K562 (cell line): Measurements from ENCODE around the gene UMAD1. TPM values are rescaled to one million over a fixed set of nuclear protein-coding genes. Genes with fewer than 3 reads are reported as not detected.

Experiments
- ATAC-seq: fragments of 200-7000 bp; cut with Tn5 transposase; 3 replicates; pipeline ENCODE4 v1.9.1; 2020; ENCODE audit warnings: moderate library complexity
- BruUV-seq: library from RNA; stranded (reverse); fragments of 400-500 nt; replicated peaks from 2 replicates; lab custom pipeline; 2021; lab: Mats Ljungman, UMichigan
- CTCF ChIA-PET: fragments of 300-600 bp; formaldehyde crosslinking; extraction: SDS; loops from one replicate; lab custom pipeline; 2021; ENCODE audit warnings: low intra/inter-chr PET ratio; lab: Yijun Ruan, JAX
- POLR2A ChIA-PET: fragments of 300-600, 350-650 bp; sonication (Branson Sonifier 250); formaldehyde crosslinking; extraction: SDS; loops from one replicate; lab custom pipeline; 2021; ENCODE audit warnings: antibody characterized with exemption, inconsistent platforms; lab: Yijun Ruan, JAX
- DNase-seq, 4 experiments: peaks; one replicate each; pipeline versions ENCODE4 v3.0.0 to v3.0.0-alpha.2; 2011 to 2018; ENCODE audit warnings: low spot score in 3 of 4, mixed read lengths in 3 of 4; ENCODE audit errors: extremely low read depth in 1 of 4
- FAIRE-seq: peaks from 2 replicates; lab custom pipeline; 2011; peaks lifted over from hg19 to GRCh38; lab: Jason Lieb, UNC
- H2AFZ ChIP-seq: 2 replicates; pipeline ENCODE4 v1.6.0; 2011; ENCODE audit warnings: low read depth, low read length, control low read depth, inconsistent platforms
- H3K27ac ChIP-seq: fragments of 200-600 bp; 3 replicates; pipeline ENCODE4 v1.8.0; 2011; ENCODE audit warnings: low read depth, mild to moderate bottlenecking, control low read depth, inconsistent platforms, low read length, moderate library complexity, mixed read lengths; ENCODE audit errors: extremely low read depth
- H3K27me3 ChIP-seq, 2 experiments: fragments of 300-600 bp in 1 of 2; 2 replicates in 1 of 2; 3 replicates in 1 of 2; pipeline versions ENCODE4 v1.6.0 to v1.8.0; 2011; ENCODE audit warnings: inconsistent platforms in 2 of 2, low read length in 2 of 2, mild to moderate bottlenecking in 1 of 2, mixed read lengths in 1 of 2, moderate library complexity in 1 of 2; ENCODE audit not compliant: control insufficient read depth in 2 of 2, insufficient read depth in 2 of 2
- H3K36me3 ChIP-seq: fragments of 300-600 bp; 3 replicates; pipeline ENCODE4 v1.8.0; 2011; ENCODE audit warnings: mild to moderate bottlenecking, low read length, inconsistent platforms; ENCODE audit not compliant: control insufficient read depth, insufficient read depth
- H3K4me1 ChIP-seq, 2 experiments: fragments of 200-600 bp in 1 of 2; replicated peaks in 1 of 2; 2 replicates in 1 of 2; 3 replicates in 1 of 2; pipeline versions ENCODE4 v1.5.1 to v1.8.0; 2011; ENCODE audit warnings: inconsistent platforms in 2 of 2, low read length in 2 of 2, mild to moderate bottlenecking in 1 of 2, mixed read lengths in 1 of 2, moderate library complexity in 1 of 2; ENCODE audit not compliant: control insufficient read depth in 2 of 2, insufficient read depth in 2 of 2
- H3K4me2 ChIP-seq: 2 replicates; pipeline ENCODE4 v1.6.1; 2011; ENCODE audit warnings: low read length, control low read depth, inconsistent platforms, mixed read lengths; ENCODE audit not compliant: insufficient read depth
- H3K4me3 ChIP-seq: fragments of 200-600 bp; sonication (generic), shearing (Covaris generic); 2 replicates; pipeline ENCODE4 v1.5.1; 2016; ENCODE audit warnings: control low read depth, inconsistent platforms
- H3K79me2 ChIP-seq: fragments of 200-600 bp; 3 replicates; pipeline ENCODE4 v1.8.0; 2011; ENCODE audit warnings: low read length, inconsistent platforms; ENCODE audit not compliant: control insufficient read depth, insufficient read depth
- H3K9ac ChIP-seq, 2 experiments: 2 replicates each; pipeline versions ENCODE4 v1.6.0 to v1.6.1; 2011; ENCODE audit warnings: low read depth in 2 of 2, low read length in 2 of 2, control low read depth in 1 of 2, inconsistent platforms in 1 of 2, mild to moderate bottlenecking in 1 of 2, mixed read lengths in 1 of 2; ENCODE audit not compliant: insufficient read depth in 1 of 2
- H3K9me1 ChIP-seq: one replicate; pipeline ENCODE4 v1.6.0; 2011; ENCODE audit warnings: inconsistent platforms, mild to moderate bottlenecking, low read length, moderate library complexity; ENCODE audit not compliant: control insufficient read depth, insufficient read depth
- H3K9me3 ChIP-seq: replicated peaks from 2 replicates; pipeline ENCODE4 v1.5.1; 2011; ENCODE audit warnings: low read depth, low read length, inconsistent platforms; ENCODE audit not compliant: control insufficient read depth, insufficient read depth
- H4K20me1 ChIP-seq: replicated peaks from 2 replicates; pipeline ENCODE4 v1.6.1; 2011; ENCODE audit warnings: low read length, inconsistent platforms, mixed read lengths; ENCODE audit not compliant: control insufficient read depth, insufficient read depth
- GATA2 ChIP-seq: sonication (generic); formaldehyde crosslinking; IDR thresholded peaks from 2 replicates; pipeline ENCODE4 v1.4.0; 2020; ENCODE audit warnings: mild to moderate bottlenecking, missing genetic modification reagents
- GTF3C2 ChIP-seq: IDR thresholded peaks from 3 replicates; pipeline ENCODE4 v1.6.1; 2011; ENCODE audit warnings: borderline replicate concordance, mild to moderate bottlenecking, moderate library complexity; ENCODE audit not compliant: insufficient read length; ENCODE audit errors: extremely low read depth
- NFE2L1 ChIP-seq: fragments of 450-650 bp; IDR thresholded peaks from 2 replicates; pipeline ENCODE4 v1.6.1; 2016; ENCODE audit warnings: missing genetic modification characterization, low read depth, mild to moderate bottlenecking, missing compliant biosample characterization, moderate library complexity, borderline replicate concordance
- SAFB ChIP-seq: fragments of 200-400 bp; formaldehyde crosslinking; IDR thresholded peaks from 2 replicates; pipeline ENCODE4 v1.6.1; 2017; ENCODE audit warnings: low read depth, low read length, borderline replicate concordance
- TAF9B ChIP-seq: fragments of 450-650 bp; IDR thresholded peaks from 2 replicates; pipeline ENCODE4 v1.6.1; 2018; ENCODE audit warnings: mild to moderate bottlenecking; ENCODE audit not compliant: partially characterized antibody
- ZBTB49 ChIP-seq: sonication (generic); formaldehyde crosslinking; IDR thresholded peaks from 2 replicates; pipeline ENCODE4 v1.8.0; 2022; ENCODE audit warnings: missing genetic modification reagents, mild to moderate bottlenecking, borderline replicate concordance
- ZNF121 ChIP-seq: sonication (generic); formaldehyde crosslinking; conservative IDR thresholded peaks from 2 replicates; pipeline ENCODE4 v1.8.0; 2022; ENCODE audit warnings: missing genetic modification reagents
- ZNF253 ChIP-seq: fragments of 250-450 bp; sonication (Bioruptor Pico); conservative IDR thresholded peaks from 2 replicates; pipeline ENCODE4 v1.6.1; 2021; ENCODE audit warnings: mild to moderate bottlenecking
- ZNF282 ChIP-seq: sonication (generic); formaldehyde crosslinking; IDR thresholded peaks from 2 replicates; pipeline ENCODE4 v1.8.1; 2023; ENCODE audit warnings: missing genetic modification reagents
- ZNF57 ChIP-seq: fragments of 450-650 bp; formaldehyde crosslinking; IDR thresholded peaks from 2 replicates; pipeline ENCODE4 v1.4.0; 2020; ENCODE audit warnings: mild to moderate bottlenecking, moderate library complexity
- WGBS: fragments of 100-300 bp; shearing (Covaris generic); methylation state at CpG from one replicate; pipeline ENCODE4 v1.1.6; 2016; ENCODE audit warnings: low coverage, mixed read lengths; ENCODE audit not compliant: insufficient coverage; ENCODE audit errors: missing lambda C conversion rate; 5-methylcytosine and 5-hydroxymethylcytosine counted together
- in situ Hi-C: fragments of 300-500 bp; cut with MboI; formaldehyde crosslinking; loops from 4 replicates; pipeline ENCODE4 v1.15.0; 2018; ENCODE audit warnings: inconsistent platforms, mixed read lengths
- intact Hi-C: fragments of 100-400 bp; cut with micrococcal nuclease; formaldehyde crosslinking; loops from 2 replicates; pipeline ENCODE4 v1.14.2; 2022
- polyA plus RNA-seq, 8 experiments: library from polyadenylated mRNA; depleted of rRNA in 4 of 8; stranded (reverse) in 5 of 8; unstranded in 3 of 8; fragments of >200 nt; fragmentation: Nextera tagmentation in 2 of 8; fragmentation: Illumina TruSeq in 1 of 8; extraction: Ambion mirVana in 2 of 8; extraction: Trizol in 1 of 8; gene quantifications; 2 replicates each; pipeline versions ENCODE4 v1.2.1 to v1.2.3, GENCODE V29; 2011 to 2014; ENCODE audit warnings: inconsistent platforms in 1 of 8, missing spikeins in 1 of 8
- total RNA-seq, 7 experiments: library from RNA; depleted of rRNA in 6 of 7; stranded (reverse); fragments of >200 nt in 6 of 7; fragmentation: Illumina TruSeq in 2 of 7; extraction: Trizol in 2 of 7; gene quantifications; 2 replicates each; pipeline versions ENCODE4 v1.2.1 to v1.2.3, GENCODE V29; 2011 to 2021; ENCODE audit warnings: low replicate concordance in 1 of 7
- TF ChIP-seq, protein P1 (sequence below): fragments of 250-450 bp; sonication (Bioruptor Pico); IDR thresholded peaks from 2 replicates; pipeline ENCODE4 v1.5.0; 2021

Gene UMAD1
- total and polyA plus RNA-seq, 9 of the 15 experiments (the other 6 are each of a cell fraction or from before 2014, with no cell fraction given), result 9.0 to 26.7 (median 13.3) TPM

- POLR2A ChIA-PET, result interaction anchor here (1.0 kb wide), 1 partner anchor 15 kb away, joined by 3 read pairs; no protein-coding TSS in a partner anchor
- DNase-seq, result no peak
Measured at GRCh38 chr7:7870555-7870954, 230.0 kb downstream of the UMAD1 start.

More at GRCh38 chr7:7870555-7870954, 230.0 kb downstream of the UMAD1 start:
- 33% methylated on average over 1 of the region's 1 CpG for WGBS
- H3K4me1 ChIP-seq, result peaks cover 3 to 12% of the 10 kb centered on the region in 2 experiments; a peak in 2 of 5 replicates
- H3K9ac ChIP-seq, result no peak overlapping the region
- H3K9me3 ChIP-seq, result no peaks in the 10 kb centered on the region
- H3K36me3 ChIP-seq, result no peaks in the 10 kb centered on the region
- in situ Hi-C loops (no loop called here), intact Hi-C loops (no loop called here)
- H2AFZ ChIP-seq, result no peak overlapping the region
- H3K4me2 ChIP-seq, result no peak overlapping the region
- FAIRE-seq, result no peak
- TF ChIP-seq GTF3C2, result no peak
- TF ChIP-seq GATA2, result no peak
- TF ChIP-seq ZNF282 (CRISPR knock-in tag), result no peak
- no peak for TF ChIP-seq ZNF57 (CRISPR knock-in tag)
- TF ChIP-seq, protein P1, sequence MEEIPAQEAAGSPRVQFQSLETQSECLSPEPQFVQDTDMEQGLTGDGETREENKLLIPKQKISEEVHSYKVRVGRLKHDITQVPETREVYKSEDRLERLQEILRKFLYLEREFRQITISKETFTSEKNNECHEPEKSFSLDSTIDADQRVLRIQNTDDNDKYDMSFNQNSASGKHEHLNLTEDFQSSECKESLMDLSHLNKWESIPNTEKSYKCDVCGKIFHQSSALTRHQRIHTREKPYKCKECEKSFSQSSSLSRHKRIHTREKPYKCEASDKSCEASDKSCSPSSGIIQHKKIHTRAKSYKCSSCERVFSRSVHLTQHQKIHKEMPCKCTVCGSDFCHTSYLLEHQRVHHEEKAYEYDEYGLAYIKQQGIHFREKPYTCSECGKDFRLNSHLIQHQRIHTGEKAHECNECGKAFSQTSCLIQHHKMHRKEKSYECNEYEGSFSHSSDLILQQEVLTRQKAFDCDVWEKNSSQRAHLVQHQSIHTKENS (CRISPR knock-in tag), result no peak
- TF ChIP-seq ZNF121 (CRISPR knock-in tag), result no peak
- TF ChIP-seq ZBTB49 (CRISPR knock-in tag), result no peak
- TF ChIP-seq ZNF253 (CRISPR knock-in tag), result no peak
- TF ChIP-seq SAFB, result no peak
- TF ChIP-seq NFE2L1 (tag), result no peak
- TF ChIP-seq TAF9B, result no peak
- BruUV-seq, result no TSS peak
- H3K79me2 ChIP-seq, result no peaks in the 10 kb centered on the region
- no peaks in the 10 kb centered on the region for H3K9me1 ChIP-seq
- H3K27ac ChIP-seq, result no peak overlapping the region
- ATAC-seq, result no peak
- H3K4me3 ChIP-seq, result no peak overlapping the region
- H3K27me3 ChIP-seq, result no peaks in the 10 kb centered on the region
- CTCF ChIA-PET, result no interaction called here
- no peaks in the 10 kb centered on the region for H4K20me1 ChIP-seq
